Measurements from ENCODE around the gene HSD3B2. TPM values are rescaled to one million over a fixed set of nuclear protein-coding genes. Genes with fewer than 3 reads are reported as not detected.

Gene HSD3B2
- polyA plus RNA-seq, 1 donor (not counting 4 experiments of a cell fraction or from before 2014, with no cell fraction given) = not detected

DNA sequence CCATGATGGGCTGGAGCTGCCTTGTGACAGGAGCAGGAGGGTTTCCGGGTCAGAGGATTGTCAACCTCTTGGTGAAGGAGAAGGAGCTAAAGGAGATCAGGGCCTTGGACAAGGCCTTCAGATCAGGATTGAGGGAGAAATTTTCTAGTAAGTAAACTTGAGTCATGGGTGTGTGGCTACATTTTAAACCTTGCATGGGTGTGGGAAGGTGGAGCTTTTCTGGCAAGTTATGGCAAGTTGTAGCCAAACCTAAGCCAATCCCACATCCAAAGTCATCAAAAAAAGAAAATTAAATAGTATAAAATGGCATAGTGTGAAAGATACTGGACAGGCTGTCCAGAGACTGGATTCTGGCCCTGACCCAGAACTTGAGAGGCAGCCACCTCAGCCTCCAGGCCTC lies 52.3 kb downstream of the HSD3B2 start:
- Histone ChIP-seq H3K9me1 (ENCODE audit: control insufficient read depth, extremely low read depth, insufficient read depth, low read length) (no peaks in the 10 kb centered on the region), H3K36me3 (ENCODE audit: control insufficient read depth in 2 of 2, extremely low read depth in 1 of 2, insufficient read depth in 2 of 2, low read length in 2 of 2) (no peaks in the 10 kb centered on the region), H3K9ac (ENCODE audit: control insufficient read depth, extremely low read depth, insufficient read depth, low read length) (no peak overlapping the region), H3K4me3 (ENCODE audit: control insufficient read depth in 2 of 3, extremely low read depth in 1 of 3, insufficient read depth in 2 of 3, low read depth in 1 of 3, low read length in 3 of 3) (no peak overlapping the region), H4K20me1 (ENCODE audit: control insufficient read depth, extremely low read depth, insufficient read depth, low read length) (no peaks in the 10 kb centered on the region), H3K4me1 (ENCODE audit: control insufficient read depth, extremely low read depth, insufficient read depth, low read length) (peaks cover 10% of the 10 kb centered on the region), H3K4me2 (ENCODE audit: control insufficient read depth, extremely low read depth, insufficient read depth, low read depth, low read length) (peak overlapping the region; percentile 17), H2AFZ (ENCODE audit: control insufficient read depth, low read length) (peak overlapping the region; percentile 38), H3K27ac (ENCODE audit: control insufficient read depth, insufficient read depth, low read length) (no peak overlapping the region), H3K9me3 (ENCODE audit: control insufficient read depth, low read depth, low read length) (no peaks in the 10 kb centered on the region), H3K79me2 (ENCODE audit: control insufficient read depth, insufficient read depth, low read length) (no peaks in the 10 kb centered on the region), H3K27me3 (ENCODE audit: control insufficient read depth, extremely low read depth, insufficient read depth, low read length) (peaks cover 3% of the 10 kb centered on the region)
- no peak for DNase-seq (ENCODE audit: low read depth, low spot score)
- no peak for TF ChIP-seq EZH2 (IDR thresholded peaks at IDR 0.05; ENCODE audit: low read length)
- TF ChIP-seq, protein P1, sequence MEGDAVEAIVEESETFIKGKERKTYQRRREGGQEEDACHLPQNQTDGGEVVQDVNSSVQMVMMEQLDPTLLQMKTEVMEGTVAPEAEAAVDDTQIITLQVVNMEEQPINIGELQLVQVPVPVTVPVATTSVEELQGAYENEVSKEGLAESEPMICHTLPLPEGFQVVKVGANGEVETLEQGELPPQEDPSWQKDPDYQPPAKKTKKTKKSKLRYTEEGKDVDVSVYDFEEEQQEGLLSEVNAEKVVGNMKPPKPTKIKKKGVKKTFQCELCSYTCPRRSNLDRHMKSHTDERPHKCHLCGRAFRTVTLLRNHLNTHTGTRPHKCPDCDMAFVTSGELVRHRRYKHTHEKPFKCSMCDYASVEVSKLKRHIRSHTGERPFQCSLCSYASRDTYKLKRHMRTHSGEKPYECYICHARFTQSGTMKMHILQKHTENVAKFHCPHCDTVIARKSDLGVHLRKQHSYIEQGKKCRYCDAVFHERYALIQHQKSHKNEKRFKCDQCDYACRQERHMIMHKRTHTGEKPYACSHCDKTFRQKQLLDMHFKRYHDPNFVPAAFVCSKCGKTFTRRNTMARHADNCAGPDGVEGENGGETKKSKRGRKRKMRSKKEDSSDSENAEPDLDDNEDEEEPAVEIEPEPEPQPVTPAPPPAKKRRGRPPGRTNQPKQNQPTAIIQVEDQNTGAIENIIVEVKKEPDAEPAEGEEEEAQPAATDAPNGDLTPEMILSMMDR (optimal IDR thresholded peaks at IDR 0.05 in 1 of 3, IDR thresholded peaks at IDR 0.05 in 1 of 3, conservative IDR thresholded peaks at IDR 0.05 in 1 of 3; ENCODE audit: extremely low read depth in 1 of 3, insufficient read depth in 2 of 3, low read length in 3 of 3) = no peak
- FAIRE-seq = peak; percentile 81
- dilution Hi-C loops (cut with MboI; ENCODE audit: extremely low pct_ligation_motif_present, low sequenced_read_pairs) = no loop called here

GRCh38 chr1:119467857-119468668 lies 53.1 kb downstream of the HSD3B2 start:
- H4K20me1 ChIP-seq (ENCODE audit: control insufficient read depth, extremely low read depth, insufficient read depth, low read length) = no peaks in the 10 kb centered on the region

More at GRCh38 chr1:119467857-119468668, 53.1 kb downstream of the HSD3B2 start:
- dilution Hi-C loops (cut with MboI; ENCODE audit: extremely low pct_ligation_motif_present, low sequenced_read_pairs) = no loop called here
- FAIRE-seq = no peak
- DNase-seq (ENCODE audit: low read depth, low spot score) = no peak
- H3K4me2 ChIP-seq (ENCODE audit: control insufficient read depth, extremely low read depth, insufficient read depth, low read depth, low read length) = no peak overlapping the region
- no peak overlapping the region for H3K9ac ChIP-seq (ENCODE audit: control insufficient read depth, extremely low read depth, insufficient read depth, low read length)
- peaks cover 3% of the 10 kb centered on the region for H3K27me3 ChIP-seq (ENCODE audit: control insufficient read depth, extremely low read depth, insufficient read depth, low read length)
- H2AFZ ChIP-seq (ENCODE audit: control insufficient read depth, low read length) = no peak overlapping the region
- H3K27ac ChIP-seq (ENCODE audit: control insufficient read depth, insufficient read depth, low read length) = no peak overlapping the region
- H3K36me3 ChIP-seq (ENCODE audit: control insufficient read depth in 2 of 2, extremely low read depth in 1 of 2, insufficient read depth in 2 of 2, low read length in 2 of 2) = no peaks in the 10 kb centered on the region
- no peaks in the 10 kb centered on the region for H3K79me2 ChIP-seq (ENCODE audit: control insufficient read depth, insufficient read depth, low read length)
- no peaks in the 10 kb centered on the region for H3K9me3 ChIP-seq (ENCODE audit: control insufficient read depth, low read depth, low read length)
- H3K4me1 ChIP-seq (ENCODE audit: control insufficient read depth, extremely low read depth, insufficient read depth, low read length) = peaks cover 10% of the 10 kb centered on the region
- no peaks in the 10 kb centered on the region for H3K9me1 ChIP-seq (ENCODE audit: control insufficient read depth, extremely low read depth, insufficient read depth, low read length)
- TF ChIP-seq, protein P1 (optimal IDR thresholded peaks at IDR 0.05 in 1 of 3, IDR thresholded peaks at IDR 0.05 in 1 of 3, conservative IDR thresholded peaks at IDR 0.05 in 1 of 3; ENCODE audit: extremely low read depth in 1 of 3, insufficient read depth in 2 of 3, low read length in 3 of 3) = no peak
- H3K4me3 ChIP-seq (ENCODE audit: control insufficient read depth in 2 of 3, extremely low read depth in 1 of 3, insufficient read depth in 2 of 3, low read depth in 1 of 3, low read length in 3 of 3) = no peak overlapping the region

Measured in keratinocyte (primary cell).